NT2/D1 (cell line): ENCODE data around the gene ARL8A.
"Not testable (repeated sequence)": the region's sequence is repeated elsewhere in the genome, so short reads cannot be mapped to it uniquely, and the experiment has no call there.

ENCODE experiments used
- SUZ12 ChIP-seq: IDR thresholded peaks from 2 replicates; pipeline ENCODE4 v1.6.1; 2011; ENCODE audit not compliant: insufficient read length, insufficient read depth; ENCODE audit errors: extremely low read depth
- ZNF274 ChIP-seq: IDR thresholded peaks from 2 replicates; pipeline ENCODE4 v1.6.1; 2011; ENCODE audit warnings: mild to moderate bottlenecking, low read depth, low read length

DNA sequence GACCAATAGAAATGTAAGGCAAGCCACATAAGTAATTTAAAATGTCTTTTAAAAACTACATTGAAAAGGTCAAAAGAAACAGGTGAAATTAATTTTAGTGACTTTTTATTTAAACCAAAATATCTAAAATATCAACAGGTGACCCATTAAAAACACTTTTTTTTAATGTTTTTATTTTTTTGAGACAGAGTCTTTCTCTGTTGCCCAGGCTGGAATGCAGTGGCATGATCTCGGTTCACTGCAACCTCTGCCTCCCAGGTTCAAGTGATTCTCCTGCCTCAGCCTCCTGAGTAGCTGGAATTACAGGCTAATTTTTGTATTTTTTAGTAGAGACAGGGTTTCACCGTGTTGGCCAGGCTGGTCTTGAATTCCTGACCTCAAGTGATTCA, 36.2 kb upstream of the ARL8A start:
- not testable (repeated sequence) for TF ChIP-seq ZNF274, SUZ12
